SU-DHL-6 (cell line): Measurements from ENCODE around the gene FRMD4B.

Experiments
- CTCF ChIP-seq: fragments of 200-600 bp; sonication (generic); IDR thresholded peaks from one replicate; pipeline ENCODE4 v1.5.1; 2017; ENCODE audit warnings: antibody characterized with exemption, mild to moderate bottlenecking, low read length, moderate library complexity; ENCODE audit not compliant: insufficient read depth, poor library complexity, severe bottlenecking
- EZH2phosphoT487 ChIP-seq: fragments of 200-600 bp; sonication (generic), shearing (Covaris generic); conservative IDR thresholded peaks from 2 replicates; pipeline ENCODE4 v1.6.1; 2018; ENCODE audit warnings: mild to moderate bottlenecking, antibody characterized with exemption, low read length, moderate library complexity, mixed read lengths

- TF ChIP-seq CTCF = no peak
- no peak for TF ChIP-seq EZH2phosphoT487
These were observed 176.5 kb downstream of the FRMD4B start for GRCh38 chr3:69209413-69209812.
